HG03575 (cell line): ENCODE measurements around the gene DDX24.

Experiments
- ATAC-seq: cut with Tn5 transposase; IDR thresholded peaks from one replicate; pipeline ENCODE4 v1.9.1; 2021; ENCODE audit not compliant: unreplicated experiment, insufficient number of reproducible peaks, low FRiP score; ENCODE audit errors: extremely low read depth

DDX24 gene

GRCh38 chr14:94052199-94052598, 28.8 kb downstream of the DDX24 start:
- no peak for ATAC-seq

GRCh38 chr14:94051779-94052178, 29.2 kb downstream of the DDX24 start:
- no peak for ATAC-seq

GRCh38 chr14:94051115-94051514, 29.9 kb downstream of the DDX24 start:
- ATAC-seq: no peak

- ATAC-seq: no peak
These were observed 30.6 kb downstream of the DDX24 start for GRCh38 chr14:94050231-94050880.

- ATAC-seq: no peak
These were observed 31.4 kb downstream of the DDX24 start for GRCh38 chr14:94049625-94050023.

- ATAC-seq: no peak
These were observed 32.0 kb downstream of the DDX24 start for GRCh38 chr14:94048691-94049624.

- ATAC-seq: no peak
These were observed 33.4 kb downstream of the DDX24 start for GRCh38 chr14:94047581-94047980.

GRCh38 chr14:94046696-94047250, 34.2 kb downstream of the DDX24 start:
- ATAC-seq: no peak

GRCh38 chr14:94045563-94046345, 35.2 kb downstream of the DDX24 start:
- ATAC-seq: no peak

- ATAC-seq: no peak
These were observed 35.9 kb downstream of the DDX24 start for GRCh38 chr14:94045101-94045500.

- no peak for ATAC-seq
These were observed 36.4 kb downstream of the DDX24 start for GRCh38 chr14:94044476-94045091.

- no peak for ATAC-seq
These were observed 37.1 kb downstream of the DDX24 start for GRCh38 chr14:94043756-94044475.

GRCh38 chr14:94043111-94043755, 37.8 kb downstream of the DDX24 start:
- no peak for ATAC-seq

GRCh38 chr14:94042433-94043091, 38.4 kb downstream of the DDX24 start:
- no peak for ATAC-seq

- no peak for ATAC-seq
These were observed 39.3 kb downstream of the DDX24 start for GRCh38 chr14:94041551-94042346.

GRCh38 chr14:94040796-94041195, 40.2 kb downstream of the DDX24 start:
- no peak for ATAC-seq

- no peak for ATAC-seq
These were observed 40.8 kb downstream of the DDX24 start for GRCh38 chr14:94040247-94040646.
